Activated CD8-positive, alpha-beta T cell treated with anti-CD3 and anti-CD28 coated beads, Interleukin-2, amount 10 ng/mL, durations not matched to agents 7 days and 5 days (primary cell): ENCODE measurements around the gene GID8. TPM values are rescaled to one million over a fixed set of nuclear protein-coding genes. Genes with fewer than 3 reads are reported as not detected.

Experiments used
- ATAC-seq: fragments of 150-1000 bp; cut with Tn5 transposase; one replicate; pipeline ENCODE4 v1.10.0; 2021; ENCODE audit warnings: moderate library complexity
- CTCF ChIA-PET: fragments of 350-600 bp; sonication (Branson Sonifier 250); formaldehyde crosslinking; loops from one replicate; lab custom pipeline; 2021; ENCODE audit warnings: antibody characterized with exemption; lab: Charles Lee
- POLR2A ChIA-PET: fragments of 350-600 bp; sonication (Branson Sonifier 250); formaldehyde crosslinking; loops from one replicate; lab custom pipeline; 2021; ENCODE audit warnings: antibody characterized with exemption; lab: Charles Lee
- DNase-seq: peaks from one replicate; pipeline ENCODE4 v3.0.0-alpha.2; 2020
- H3K27ac Mint-ChIP-seq: one replicate; pipeline ENCODE4 v1.8.0; 2021; ENCODE audit warnings: mild to moderate bottlenecking, mixed read lengths
- H3K27me3 Mint-ChIP-seq: one replicate; pipeline ENCODE4 v1.8.0; 2021; ENCODE audit warnings: low read depth, mixed read lengths
- H3K36me3 Mint-ChIP-seq: one replicate; pipeline ENCODE4 v1.8.0; 2021; ENCODE audit warnings: low read depth, mixed read lengths
- H3K4me1 Mint-ChIP-seq: one replicate; pipeline ENCODE4 v1.8.0; 2021; ENCODE audit warnings: low read depth, mixed read lengths
- H3K4me3 Mint-ChIP-seq: one replicate; pipeline ENCODE4 v1.8.0; 2021; ENCODE audit warnings: mild to moderate bottlenecking, mixed read lengths
- H3K9me3 Mint-ChIP-seq: one replicate; pipeline ENCODE4 v1.8.0; 2022; ENCODE audit warnings: mixed read lengths; ENCODE audit not compliant: insufficient read depth
- total RNA-seq, 2 experiments: library from RNA; stranded (reverse); gene quantifications; one replicate each; pipeline ENCODE4 v1.2.3, GENCODE V29; 2021

GID8 gene
- total RNA-seq, 2 experiments from 2014 or later, result 37.3 to 39.7 TPM

DNA sequence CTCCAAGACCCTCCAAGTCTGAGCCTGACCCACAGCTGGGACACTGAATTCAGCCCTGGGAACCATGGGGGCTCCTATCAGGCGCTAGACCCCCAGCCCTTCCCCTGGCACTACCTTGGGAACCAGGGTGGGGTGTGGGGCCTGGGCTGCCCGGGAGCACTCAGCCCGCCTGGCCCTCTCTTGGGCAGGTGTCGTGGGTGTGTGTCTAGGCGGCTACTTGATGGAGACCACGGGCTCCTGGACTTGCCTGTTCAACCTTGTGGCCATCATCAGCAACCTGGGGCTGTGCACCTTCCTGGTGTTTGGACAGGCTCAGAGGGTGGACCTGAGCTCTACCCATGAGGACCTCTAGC lies 29.2 kb downstream of the GID8 start:
- DNase-seq (no peak), ATAC-seq (no peak)
- Mint-ChIP-seq H3K9me3 (no peaks in the 10 kb centered on the region), H3K4me3 (no peak overlapping the region), H3K4me1 (peaks cover 5% of the 10 kb centered on the region), H3K27me3 (peaks cover 9% of the 10 kb centered on the region), H3K27ac (no peak overlapping the region), H3K36me3 (peaks cover 8% of the 10 kb centered on the region)
- ChIA-PET POLR2A (no interaction called here), CTCF (no interaction called here)

DNA sequence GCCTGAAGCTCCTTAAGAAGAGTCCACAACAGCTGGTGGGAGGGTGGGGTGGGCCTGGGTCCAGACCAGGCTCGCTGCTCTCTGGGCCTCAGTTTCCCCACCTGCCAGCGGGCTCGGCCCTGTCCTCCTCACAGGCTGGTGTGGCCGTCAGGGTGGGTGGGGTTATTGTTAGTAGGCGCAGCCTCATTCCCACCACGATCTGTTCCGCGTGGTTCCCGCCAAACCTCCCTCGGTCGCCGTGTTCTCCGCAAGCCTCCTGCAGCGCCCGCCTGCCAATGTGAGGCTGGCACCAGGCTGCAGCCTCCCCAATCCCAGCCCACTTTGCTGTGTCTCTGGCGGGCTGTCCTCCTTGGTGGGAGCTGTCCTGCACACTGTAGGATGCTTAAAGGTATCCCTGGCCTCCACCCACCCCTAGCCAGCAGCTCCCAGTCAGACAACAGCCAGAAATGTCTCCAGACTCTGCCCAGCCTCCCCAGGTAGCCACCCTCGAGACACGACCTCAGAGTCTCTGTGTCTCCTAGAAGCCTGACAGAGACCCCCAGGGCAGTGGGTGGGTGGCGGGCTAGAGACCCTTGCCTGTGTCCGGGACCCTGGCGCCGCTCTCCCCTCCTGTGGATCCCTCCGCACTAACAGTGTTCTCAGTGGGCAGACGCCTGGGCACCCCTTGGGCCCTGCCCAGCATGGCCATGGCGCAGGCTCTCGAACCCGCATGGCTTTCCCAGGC lies 29.8 kb downstream of the GID8 start:
- ChIA-PET CTCF (no interaction called here), POLR2A (no interaction called here)
- ATAC-seq, result no peak
- no peak for DNase-seq
- Mint-ChIP-seq H3K36me3 (peaks cover 6% of the 10 kb centered on the region), H3K27me3 (peaks cover 13% of the 10 kb centered on the region), H3K9me3 (no peaks in the 10 kb centered on the region), H3K4me1 (peaks cover 9% of the 10 kb centered on the region), H3K27ac (no peak overlapping the region), H3K4me3 (no peak overlapping the region)

- Mint-ChIP-seq H3K9me3 (no peaks in the 10 kb centered on the region), H3K4me3 (no peak overlapping the region), H3K27me3 (peaks cover 21% of the 10 kb centered on the region), H3K27ac (no peak overlapping the region), H3K36me3 (peaks cover 3% of the 10 kb centered on the region), H3K4me1 (peaks cover 11% of the 10 kb centered on the region)
- POLR2A ChIA-PET, result no interaction called here
- DNase-seq, result no peak
- ATAC-seq, result no peak
- CTCF ChIA-PET, result no interaction called here
Observed at GRCh38 chr20:62968378-62969178, 30.6 kb downstream of the GID8 start.

DNA sequence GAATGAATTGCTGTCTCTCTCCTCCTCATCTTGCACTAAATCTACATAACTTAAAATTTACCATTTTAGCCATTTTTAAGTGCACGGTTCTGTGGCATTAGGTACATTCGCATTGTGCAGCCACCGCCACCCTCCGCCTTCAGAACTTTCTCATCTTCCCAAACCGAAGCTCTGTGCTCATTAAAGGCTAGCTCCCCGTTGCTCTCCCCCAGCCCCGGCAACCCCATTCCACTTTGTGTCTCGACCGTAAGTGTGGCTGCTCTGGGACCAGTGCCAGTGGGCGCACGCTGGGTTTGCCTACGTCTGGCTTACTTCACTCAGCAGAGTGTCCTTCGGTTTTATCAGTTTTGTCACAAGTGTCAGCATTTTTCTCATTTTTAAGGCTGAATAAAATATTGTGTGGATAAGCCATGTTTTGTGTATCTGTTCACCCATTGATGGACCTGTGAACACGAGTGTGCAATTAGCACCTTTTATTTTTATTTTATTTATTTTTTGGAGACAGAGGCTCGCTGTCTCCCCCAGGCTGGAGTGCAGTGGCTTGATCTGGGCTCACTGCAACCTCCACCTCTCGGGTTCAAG lies 31.3 kb downstream of the GID8 start:
- CTCF ChIA-PET, result no interaction called here
- no peak for ATAC-seq
- Mint-ChIP-seq H3K36me3 (peaks cover 3% of the 10 kb centered on the region), H3K27ac (no peak overlapping the region), H3K4me3 (no peak overlapping the region), H3K27me3 (peaks cover 26% of the 10 kb centered on the region), H3K9me3 (no peaks in the 10 kb centered on the region), H3K4me1 (peaks cover 11% of the 10 kb centered on the region)
- POLR2A ChIA-PET, result no interaction called here
- DNase-seq, result no peak

DNA sequence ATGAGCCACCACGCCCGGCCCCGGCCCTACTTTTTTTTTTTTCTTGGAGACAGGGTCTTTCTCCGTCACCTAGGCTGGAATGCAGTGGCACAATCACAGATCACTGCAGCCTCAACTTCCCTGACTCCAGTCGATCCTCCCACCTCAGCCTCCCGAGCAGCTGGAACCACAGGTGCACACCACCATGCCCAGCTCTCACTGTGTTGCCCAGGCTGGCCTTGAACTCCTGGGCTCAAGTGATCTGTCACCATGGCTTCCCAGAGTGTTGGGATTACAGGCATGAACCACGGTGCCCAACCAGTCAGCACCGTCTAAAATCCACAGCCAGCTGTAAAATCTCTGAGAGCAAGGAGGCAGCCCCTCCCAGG lies 32.0 kb downstream of the GID8 start:
- Mint-ChIP-seq H3K27me3 (peaks cover 31% of the 10 kb centered on the region), H3K27ac (no peak overlapping the region), H3K36me3 (peaks cover 3% of the 10 kb centered on the region), H3K4me3 (no peak overlapping the region), H3K9me3 (no peaks in the 10 kb centered on the region), H3K4me1 (peaks cover 11% of the 10 kb centered on the region)
- ATAC-seq, result no peak
- POLR2A ChIA-PET, result no interaction called here
- no peak for DNase-seq
- CTCF ChIA-PET, result interaction anchor here (1.2 to 3.7 kb wide), 3 partner anchors 16 to 39 kb away, joined by 3 to 56 read pairs (median 3); no protein-coding TSS in a partner anchor

DNA sequence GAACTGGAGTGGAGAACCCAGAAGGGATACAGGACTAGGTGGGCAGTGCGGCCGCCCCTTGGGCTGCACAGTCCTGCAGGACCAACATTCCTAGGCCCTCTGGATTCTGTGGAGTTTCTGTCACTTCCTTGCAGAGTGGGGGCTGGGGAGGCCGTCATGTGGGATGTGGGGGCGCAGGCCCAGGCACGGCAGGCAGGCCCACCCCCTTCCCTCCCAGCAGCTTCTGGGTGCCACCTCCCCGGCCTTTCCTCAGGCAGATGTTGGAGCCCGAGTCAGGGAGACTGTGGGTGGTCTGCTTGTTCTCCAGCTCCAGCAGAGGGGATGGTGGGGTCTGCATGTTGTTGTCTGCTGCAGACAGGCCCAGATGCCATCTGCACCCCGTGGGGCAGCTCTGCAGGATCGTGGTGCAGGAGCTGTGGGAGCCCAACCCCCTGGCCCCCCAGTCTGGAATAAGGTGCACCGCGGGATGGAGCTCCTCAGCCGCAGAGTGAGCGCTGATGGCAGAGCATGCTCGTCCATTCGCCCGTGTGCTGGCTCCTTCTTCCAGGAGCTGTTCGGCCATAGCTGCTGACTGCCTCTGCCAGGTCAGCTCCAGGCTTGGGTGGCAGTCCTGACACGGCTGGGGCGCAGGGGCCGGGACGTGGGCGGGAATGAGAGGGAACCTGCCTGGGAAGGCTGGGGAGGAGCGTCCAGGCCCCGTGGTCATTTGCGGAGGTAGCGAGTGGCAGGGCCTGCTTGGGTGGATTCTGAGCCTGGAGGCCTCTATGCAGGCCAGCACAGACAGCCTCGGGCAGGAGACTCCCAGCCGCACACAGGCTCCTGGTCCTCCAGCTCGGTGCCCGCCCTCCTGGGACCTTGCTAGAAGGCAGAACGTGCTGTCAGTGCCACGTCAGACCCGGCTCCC lies 32.6 kb downstream of the GID8 start:
- H3K27me3 Mint-ChIP-seq, result peaks cover 33% of the 10 kb centered on the region
- CTCF ChIA-PET, result interaction anchor here (1.2 to 3.7 kb wide), 3 partner anchors 17 to 39 kb away, joined by 3 to 56 read pairs (median 3); no protein-coding TSS in a partner anchor

DNA sequence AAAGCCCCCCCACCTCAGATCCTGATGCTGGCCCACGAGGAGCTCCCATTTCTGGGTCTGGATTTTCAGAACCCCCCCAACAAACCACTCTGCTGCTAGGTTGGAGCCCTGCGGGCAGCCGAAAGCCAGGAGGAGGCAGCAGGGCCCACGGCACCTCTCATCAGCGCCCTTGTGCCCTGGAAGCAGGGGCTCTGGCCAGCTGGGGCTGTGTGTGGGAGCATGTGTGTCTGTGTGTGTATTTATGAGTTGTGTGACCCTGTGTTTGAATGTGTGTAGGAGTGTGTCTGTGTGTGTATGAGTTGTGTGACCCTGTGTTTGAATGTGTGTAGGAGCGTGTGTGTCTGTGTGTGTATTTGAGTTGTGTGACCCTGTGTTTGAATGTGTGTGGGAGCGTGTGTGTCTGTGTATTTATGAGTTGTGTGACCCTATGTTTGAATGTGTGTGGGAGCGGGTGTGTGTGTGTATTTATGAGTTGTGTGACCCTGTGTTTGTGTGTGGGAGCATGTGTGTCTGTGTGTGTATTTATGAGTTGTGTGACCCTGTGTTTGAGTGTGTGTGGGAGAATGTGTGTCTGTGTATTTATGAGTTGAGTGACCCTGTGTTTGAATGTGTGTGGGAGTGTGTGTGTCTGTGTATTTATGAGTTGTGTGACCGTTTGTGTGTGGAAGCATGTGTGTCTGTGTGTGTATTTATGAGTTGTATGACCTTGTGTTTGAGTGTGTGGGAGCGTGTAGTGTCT lies 33.4 kb downstream of the GID8 start:
- H3K9me3 Mint-ChIP-seq, result no peaks in the 10 kb centered on the region
- ATAC-seq (no peak), DNase-seq (no peak)
- no peak overlapping the region for H3K27ac Mint-ChIP-seq
- H3K4me1 Mint-ChIP-seq, result peaks cover 11% of the 10 kb centered on the region
- H3K36me3 Mint-ChIP-seq, result no peaks in the 10 kb centered on the region
- no peak overlapping the region for H3K4me3 Mint-ChIP-seq
- ChIA-PET CTCF (interaction anchor here (0.9 to 3.7 kb wide), 6 partner anchors 10 to 124 kb away, joined by 3 to 56 read pairs (median 4); no protein-coding TSS in a partner anchor), POLR2A (no interaction called here)
- peaks cover 37% of the 10 kb centered on the region for H3K27me3 Mint-ChIP-seq

More for the DNA sequence above, 32.6 kb downstream of the GID8 start:
- ATAC-seq (no peak), DNase-seq (no peak)
- Mint-ChIP-seq H3K9me3 (no peaks in the 10 kb centered on the region), H3K36me3 (peaks cover 2% of the 10 kb centered on the region), H3K4me1 (peaks cover 11% of the 10 kb centered on the region), H3K4me3 (no peak overlapping the region), H3K27ac (no peak overlapping the region)
- POLR2A ChIA-PET, result interaction anchor here (0.6 kb wide), 1 partner anchor 77 kb away, joined by 3 read pairs; no protein-coding TSS in a partner anchor

- ChIA-PET CTCF (interaction anchor here (0.6 to 3.7 kb wide), 24 partner anchors 9 to 251 kb away, joined by 3 to 56 read pairs (median 4); partner anchors contain the start of genes BHLHE23 and TCFL5), POLR2A (interaction anchor here (1.0 to 1.2 kb wide), 3 partner anchors 23 to 37 kb away, joined by 3 to 7 read pairs (median 3); no protein-coding TSS in a partner anchor)
- ATAC-seq, result peak; percentile 97
- Mint-ChIP-seq H3K27ac (no peak overlapping the region), H3K27me3 (peaks cover 42% of the 10 kb centered on the region), H3K4me1 (peaks cover 11% of the 10 kb centered on the region), H3K36me3 (no peaks in the 10 kb centered on the region), H3K4me3 (peak overlapping the region; percentile 19), H3K9me3 (no peaks in the 10 kb centered on the region)
- DNase-seq, result peak; percentile 90
Observed at GRCh38 chr20:62971950-62972844, 34.2 kb downstream of the GID8 start.

- no peak for ATAC-seq
- no peak overlapping the region for H3K4me3 Mint-ChIP-seq
- H3K27ac Mint-ChIP-seq, result no peak overlapping the region
- H3K9me3 Mint-ChIP-seq, result no peaks in the 10 kb centered on the region
- peaks cover 42% of the 10 kb centered on the region for H3K27me3 Mint-ChIP-seq
- DNase-seq, result no peak
- CTCF ChIA-PET, result interaction anchor here (0.6 to 3.7 kb wide), 23 partner anchors 9 to 250 kb away, joined by 3 to 56 read pairs (median 4); partner anchors contain the start of genes BHLHE23 and TCFL5
- POLR2A ChIA-PET, result interaction anchor here (1.0 to 1.2 kb wide), 3 partner anchors 24 to 36 kb away, joined by 3 to 7 read pairs (median 3); no protein-coding TSS in a partner anchor
- no peaks in the 10 kb centered on the region for H3K36me3 Mint-ChIP-seq
- H3K4me1 Mint-ChIP-seq, result peaks cover 18% of the 10 kb centered on the region
Observed at GRCh38 chr20:62972845-62973745, 35.1 kb downstream of the GID8 start.
